ENCODE measurements around the gene TPM4.
A peak's percentile ranks its signal among the peaks of the same experiment; 100 is the strongest.

The TPM4 gene

DNA sequence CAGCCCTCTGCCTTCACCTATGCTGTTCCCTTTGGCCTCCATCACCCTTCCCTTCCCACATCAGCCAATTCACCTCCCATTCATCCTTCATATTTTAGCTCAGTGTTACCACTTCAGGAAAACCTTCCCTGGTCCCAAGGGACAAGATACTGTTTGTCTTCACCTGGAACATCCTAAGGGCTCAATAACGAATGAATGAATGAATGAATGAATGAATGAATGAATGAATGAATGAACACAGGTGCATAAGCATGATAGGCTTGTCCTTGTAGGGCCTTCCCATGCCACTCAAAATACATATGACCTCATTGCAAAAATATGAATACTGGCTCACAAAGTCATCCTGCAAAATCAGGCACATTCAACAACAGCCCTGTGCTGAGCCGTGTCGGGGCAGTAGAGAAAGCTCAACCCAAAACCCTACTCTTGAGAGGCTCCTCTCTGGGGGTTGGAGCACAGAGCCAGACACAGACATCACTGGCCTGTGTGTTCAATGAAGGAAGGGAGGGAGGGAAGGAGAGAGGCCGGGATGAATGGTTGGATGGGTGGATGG lies 33.7 kb upstream of the TPM4 start:
- DNase-seq, result no peak

DNA sequence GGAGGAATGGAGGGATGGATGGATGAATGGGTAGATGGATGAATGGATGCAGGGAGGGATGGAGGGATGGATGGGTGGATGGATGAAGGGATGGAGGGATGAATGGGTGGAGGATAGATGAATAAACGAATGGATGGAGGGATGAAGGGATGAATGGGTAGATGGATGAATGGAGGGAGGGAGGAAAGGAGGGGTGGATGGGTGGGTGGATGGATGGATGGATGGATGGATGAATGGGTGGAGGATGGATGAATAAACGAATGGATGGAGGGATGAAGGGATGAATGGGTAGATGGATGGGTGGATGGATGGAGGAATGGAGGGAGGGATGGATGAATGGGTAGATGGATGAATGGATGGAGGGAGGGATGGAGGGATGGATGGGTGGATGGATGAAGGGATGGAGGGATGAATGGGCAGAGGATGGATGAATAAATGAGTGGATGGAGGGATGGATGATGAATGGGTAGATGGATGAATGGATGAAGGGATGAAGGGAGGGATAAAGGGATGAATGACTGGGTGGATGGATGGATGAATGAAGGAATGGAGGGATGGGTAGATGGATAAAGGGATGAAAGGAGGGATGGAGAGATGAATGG lies 33.0 kb upstream of the TPM4 start:
- DNase-seq, result no peak

DNA sequence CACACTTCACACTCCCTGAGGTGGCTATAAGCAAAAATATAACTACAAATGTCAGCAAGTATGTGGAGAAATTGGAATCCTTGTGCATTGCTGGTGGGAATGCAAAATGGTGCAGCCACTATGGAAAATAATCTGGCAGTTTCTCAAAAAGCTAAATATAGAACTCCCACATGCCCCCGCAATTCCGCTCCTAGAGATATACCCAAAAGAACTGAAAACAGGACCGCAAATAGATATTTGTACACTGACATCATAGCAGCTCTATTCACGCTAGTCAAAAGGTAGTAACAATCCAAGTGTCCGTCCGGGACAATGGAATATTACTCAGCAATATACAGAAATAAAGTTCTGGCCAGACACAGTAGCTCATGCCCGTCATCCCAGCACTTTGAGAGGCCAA lies 31.5 kb upstream of the TPM4 start:
- DNase-seq, result no peak

DNA sequence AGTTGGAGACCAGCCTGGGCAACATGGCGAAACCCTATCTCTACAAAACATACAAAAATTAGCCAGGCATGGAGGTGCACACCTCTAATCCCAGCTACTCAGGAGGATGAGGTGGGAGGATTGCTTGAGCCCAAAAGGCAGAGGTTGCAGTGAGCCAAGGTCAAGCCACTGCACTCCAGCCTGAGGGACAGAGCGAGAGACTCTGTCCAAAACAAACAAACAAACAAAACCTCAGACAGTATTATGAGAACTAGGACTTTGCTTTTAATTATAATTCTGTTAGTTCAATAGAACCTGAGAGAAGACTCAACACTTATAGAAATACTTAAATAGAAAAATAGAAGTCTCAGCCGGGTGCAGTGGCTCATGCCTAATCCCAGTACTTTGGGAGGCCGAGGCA lies 31.1 kb upstream of the TPM4 start:
- DNase-seq, result no peak

DNA sequence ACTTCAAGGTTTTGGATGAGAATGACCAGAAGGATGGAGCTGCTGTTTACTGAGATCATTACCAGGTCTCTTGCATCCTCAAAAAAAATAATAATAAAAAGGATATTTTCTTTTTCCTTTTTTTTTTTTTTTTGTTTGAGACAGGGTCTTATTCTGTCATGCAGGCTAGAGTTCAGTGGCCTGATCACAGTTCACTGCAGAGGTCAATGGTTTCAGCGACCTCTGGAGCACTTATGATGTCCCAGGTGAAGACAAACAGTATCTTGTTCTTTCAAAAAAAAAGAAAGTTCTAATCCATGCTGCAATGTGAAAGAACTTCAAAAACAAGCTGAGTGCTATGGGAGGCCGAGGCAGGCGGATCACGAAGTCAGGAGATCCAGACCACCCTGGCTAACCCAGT lies 30.4 kb upstream of the TPM4 start:
- no peak for DNase-seq

DNA sequence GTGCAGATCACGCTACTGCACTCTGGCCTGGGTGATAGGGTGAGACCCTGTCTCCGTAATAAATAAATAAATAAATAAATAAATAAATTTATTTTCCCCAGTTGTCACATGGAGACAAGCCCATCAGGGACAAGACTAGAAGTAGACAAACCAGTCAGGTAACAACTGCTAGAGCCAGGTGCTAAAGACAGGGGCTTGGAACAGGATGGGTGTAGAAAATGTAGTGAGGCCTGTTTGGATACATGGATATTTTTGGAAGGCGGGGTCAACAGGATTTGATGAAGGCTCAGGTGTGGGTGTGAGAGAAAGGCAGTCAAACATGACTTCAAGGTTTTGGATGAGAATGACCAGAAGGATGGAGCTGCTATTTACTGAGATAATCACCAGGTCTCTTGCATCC lies 27.7 kb upstream of the TPM4 start:
- DNase-seq, result no peak

DNA sequence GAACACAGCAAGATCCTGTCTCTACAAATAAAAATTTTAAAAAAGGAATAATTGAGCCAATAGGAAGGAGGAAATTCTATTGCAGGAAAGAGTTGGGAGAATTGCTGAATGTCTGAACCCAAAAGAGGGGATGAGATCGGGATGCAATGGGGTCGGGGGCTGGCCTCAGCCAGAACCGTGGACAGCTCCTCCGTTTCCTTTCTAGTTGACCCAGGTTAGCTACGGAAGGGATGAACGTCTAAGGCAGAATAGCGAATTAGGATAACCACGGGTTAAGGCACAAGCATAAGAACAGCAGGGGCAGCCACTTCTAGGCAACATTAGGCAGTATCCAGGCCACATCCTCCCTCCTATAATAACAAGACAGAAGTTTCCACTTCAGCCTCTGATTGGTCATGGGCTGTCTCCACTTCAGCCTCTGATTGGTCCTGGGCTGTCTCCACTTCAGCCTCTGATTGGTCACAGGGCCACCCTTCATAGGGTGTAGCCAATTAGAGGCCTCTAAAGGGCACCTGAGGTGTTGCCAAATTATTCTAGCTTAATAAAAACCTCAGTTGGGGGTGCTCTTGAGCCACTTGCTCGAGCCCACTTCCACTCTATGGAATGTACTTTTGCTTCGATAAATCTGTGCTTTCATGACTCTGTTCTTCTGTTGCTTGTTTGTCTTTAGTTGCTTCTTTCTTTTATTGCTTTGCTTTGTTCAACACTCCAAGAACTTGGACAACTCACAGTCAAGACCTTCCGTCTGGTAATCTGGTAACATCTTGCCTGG lies 24.9 kb upstream of the TPM4 start:
- no peak for DNase-seq

DNA sequence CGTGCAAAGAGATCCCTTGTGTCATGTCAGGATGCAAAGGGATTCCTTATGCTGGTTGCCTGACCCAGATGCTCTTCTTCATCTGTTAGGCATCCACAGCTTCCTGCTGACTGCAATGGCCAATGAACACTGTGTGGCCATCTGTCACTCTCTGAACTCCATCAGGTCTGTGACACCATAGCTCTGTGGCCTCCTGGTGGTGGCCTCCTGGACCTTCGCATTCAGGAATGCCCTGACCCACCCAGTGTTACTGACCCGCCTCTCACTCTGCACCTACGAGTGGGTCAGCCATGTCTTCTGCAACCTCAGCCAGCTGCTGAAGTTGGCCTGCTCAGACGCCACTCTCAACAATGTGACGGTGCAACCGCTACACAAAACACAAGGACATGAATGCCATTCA lies 23.9 kb upstream of the TPM4 start:
- no peak for DNase-seq

DNA sequence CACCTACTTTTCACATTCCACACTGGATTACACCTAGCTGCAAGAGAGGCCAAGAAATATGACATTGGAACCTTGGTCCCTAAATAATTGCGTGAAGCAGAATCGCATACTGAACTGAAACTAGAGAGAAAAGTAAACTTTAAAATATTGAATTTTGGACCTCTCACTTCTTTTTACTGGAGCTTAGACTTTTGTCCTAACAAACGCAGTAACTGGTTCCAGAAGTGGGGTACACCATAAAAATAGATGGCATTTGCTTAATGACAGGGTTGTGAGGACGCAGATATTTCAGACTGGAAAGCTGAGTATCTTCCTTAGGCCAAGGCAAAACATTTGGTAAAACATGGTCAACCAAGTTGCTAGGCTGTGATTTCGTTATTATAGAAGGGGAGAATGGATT lies 19.2 kb upstream of the TPM4 start:
- DNase-seq, result no peak

DNA sequence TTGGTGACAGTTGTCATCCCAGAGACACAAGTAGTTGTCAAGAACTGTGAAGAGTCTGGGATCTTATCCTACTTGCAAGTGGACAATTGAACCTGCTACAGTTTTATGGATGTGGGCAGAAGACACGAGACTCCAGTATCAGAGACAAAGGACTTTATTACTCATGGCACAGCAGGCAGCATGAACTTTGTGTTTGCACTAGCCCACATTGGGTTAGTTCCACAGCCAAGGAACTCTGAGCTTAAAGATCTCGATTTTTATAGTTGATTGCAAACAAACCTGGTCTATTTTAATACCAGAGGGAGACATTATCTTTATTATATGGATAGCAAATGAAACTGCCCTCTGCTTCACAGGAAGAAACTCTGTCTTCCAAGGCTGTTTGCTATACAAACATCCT lies 16.0 kb upstream of the TPM4 start:
- no peak for DNase-seq

DNA sequence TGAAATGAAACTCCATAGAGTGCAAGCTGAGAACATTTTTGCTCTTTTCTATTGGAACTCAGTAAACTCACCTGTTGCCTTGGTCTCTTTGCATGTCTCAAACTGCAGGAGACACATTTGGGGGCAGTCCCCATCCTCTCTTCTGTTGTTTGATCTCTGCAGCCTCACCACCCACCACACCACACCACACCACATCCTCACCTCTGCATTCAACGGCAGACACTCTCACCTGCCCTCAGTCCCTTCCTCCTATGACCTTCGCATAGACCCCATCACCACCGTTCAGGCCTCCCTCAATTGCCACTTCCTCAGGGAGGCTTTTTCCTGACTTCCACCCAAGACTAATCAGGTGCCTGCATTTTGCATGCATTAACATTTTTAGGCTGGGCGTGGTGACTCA lies 14.4 kb upstream of the TPM4 start:
- no peak for DNase-seq

DNA sequence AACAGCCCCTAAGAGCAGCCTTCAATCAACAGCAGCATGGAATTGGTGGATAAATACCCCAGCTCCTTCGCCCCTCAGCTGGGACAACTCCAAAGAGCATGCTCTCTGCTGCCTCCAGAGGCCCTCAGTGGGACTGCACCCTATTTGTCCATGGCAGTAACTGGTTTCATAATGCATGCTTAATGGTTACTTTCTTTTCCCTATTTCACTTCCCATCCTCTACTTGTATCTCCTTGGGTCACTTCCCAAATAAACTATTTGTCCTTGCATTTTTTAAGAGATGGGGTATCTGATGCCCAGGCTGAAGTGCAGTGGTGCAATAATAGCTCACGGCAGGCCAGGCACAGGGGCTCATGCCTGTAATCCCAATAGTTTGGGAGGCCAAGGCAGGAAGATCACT lies 13.5 kb upstream of the TPM4 start:
- peak; percentile 18 for DNase-seq

DNA sequence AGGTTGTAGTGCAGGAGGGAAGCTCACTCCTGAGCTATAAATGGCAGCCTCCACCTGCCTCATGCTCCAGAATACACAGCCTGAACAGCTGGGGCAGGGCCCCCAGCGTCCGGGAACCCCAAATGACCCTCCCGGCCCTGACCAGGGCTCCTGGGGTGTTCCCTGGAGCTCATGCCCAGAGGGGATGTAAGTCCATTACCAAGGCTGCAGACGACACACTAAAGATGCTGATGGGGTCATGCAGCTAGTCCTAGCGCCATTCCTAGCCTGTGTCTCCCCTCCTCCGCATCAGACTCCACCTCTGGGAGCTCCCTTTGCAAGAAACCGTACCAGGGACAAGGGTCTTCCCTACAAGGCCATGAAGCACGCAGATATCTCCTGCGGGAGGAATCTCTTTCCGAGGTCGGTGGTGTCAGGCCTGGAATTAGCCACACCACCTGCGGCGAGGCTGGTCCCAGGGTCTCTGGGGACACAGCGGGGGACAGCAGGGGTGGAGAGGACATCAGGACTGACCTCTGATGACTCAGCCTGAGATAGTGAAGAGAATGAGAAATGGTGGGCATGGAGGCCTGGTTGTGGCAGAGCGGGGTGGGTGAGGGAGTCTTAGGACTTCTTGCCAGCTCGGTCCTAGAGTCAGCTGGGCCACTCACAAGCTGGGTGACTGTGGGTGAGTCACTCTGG lies 11.9 kb upstream of the TPM4 start:
- DNase-seq, result no peak

DNA sequence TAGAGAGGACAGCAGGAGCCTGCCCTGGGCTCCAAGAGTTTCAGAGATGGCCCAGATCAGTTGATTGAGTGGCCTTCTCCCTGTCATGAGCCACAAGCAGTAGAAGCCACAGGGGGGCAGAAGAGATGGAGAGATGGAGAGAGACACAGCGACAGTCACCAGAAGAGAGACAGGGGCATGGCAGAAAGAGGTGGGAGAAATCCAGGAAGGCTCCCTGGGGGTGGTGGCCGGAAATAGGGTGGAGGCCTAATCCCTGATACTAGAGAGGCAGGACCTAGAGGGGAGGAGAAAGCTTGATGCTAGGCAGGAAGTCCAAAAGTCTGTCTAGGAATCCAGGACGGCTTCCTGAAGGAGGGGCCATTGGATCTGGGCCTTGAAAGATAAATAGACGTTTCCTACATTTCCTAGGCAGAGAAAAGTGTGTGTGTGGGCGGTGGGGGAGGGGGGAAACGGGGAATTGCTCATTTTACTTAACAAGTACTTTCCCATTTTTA lies 9.6 kb upstream of the TPM4 start:
- DNase-seq, result no peak

DNA sequence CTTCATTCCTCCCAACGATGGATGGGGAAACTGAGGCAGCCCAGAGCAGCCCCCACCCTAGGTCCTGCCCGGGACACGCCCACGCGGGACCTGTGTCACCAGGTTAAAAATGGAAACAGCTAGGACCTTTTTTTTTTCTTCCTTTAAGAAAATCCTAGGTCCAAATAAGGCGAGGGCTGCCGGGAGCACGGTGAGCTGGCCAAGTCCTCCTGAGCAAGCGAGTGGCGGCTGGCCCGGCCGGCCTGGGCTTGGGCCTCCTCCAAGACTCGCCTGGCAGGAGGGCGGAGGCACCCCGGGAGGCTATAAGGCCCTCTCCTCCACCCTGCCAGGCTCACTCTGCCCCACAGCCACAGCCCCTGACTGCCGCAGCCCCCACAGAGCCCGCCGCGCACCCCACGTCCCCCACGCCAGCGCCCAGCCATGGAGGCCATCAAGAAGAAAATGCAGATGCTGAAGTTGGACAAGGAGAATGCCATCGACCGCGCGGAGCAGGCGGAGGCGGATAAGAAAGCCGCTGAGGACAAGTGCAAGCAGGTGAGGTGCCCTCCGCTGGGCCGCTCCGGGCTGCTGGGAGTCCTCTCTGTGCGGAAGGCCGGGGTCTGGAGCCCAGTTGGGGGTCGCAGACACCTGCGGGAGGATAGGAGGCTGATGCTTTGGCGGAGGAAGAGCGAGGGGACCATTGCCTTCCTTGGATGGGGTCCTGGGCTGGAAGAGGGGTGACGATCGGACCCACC lies 8.9 kb upstream of the TPM4 start:
- no peak for DNase-seq

DNA sequence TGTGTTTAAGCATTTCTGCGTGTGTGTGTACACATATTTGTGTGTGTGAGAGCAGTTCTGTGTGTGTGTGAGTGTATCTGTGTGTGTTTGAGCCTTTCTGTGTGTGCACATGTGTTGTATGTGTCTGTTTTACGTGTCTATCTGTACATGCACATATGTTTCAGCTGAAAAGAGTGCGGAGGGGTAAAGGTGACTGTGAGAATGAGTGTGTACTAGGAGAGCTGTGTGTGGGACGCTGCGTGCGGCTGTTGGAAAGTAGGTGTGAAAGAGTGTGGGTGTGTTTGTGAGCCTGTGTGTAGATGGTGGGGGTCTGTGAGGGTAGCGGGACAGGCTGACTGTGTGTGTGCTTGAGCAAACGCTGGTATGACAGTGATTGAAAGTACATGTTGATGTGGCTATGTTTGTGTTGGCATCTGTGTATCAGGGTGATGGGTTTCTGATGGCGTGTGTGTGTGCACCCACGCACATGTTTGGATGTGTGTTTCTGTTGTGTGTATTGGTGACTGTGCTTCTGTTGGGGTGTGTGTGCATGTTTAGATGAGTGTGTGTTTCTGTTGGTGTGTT lies 7.5 kb upstream of the TPM4 start:
- DNase-seq, result no peak

DNA sequence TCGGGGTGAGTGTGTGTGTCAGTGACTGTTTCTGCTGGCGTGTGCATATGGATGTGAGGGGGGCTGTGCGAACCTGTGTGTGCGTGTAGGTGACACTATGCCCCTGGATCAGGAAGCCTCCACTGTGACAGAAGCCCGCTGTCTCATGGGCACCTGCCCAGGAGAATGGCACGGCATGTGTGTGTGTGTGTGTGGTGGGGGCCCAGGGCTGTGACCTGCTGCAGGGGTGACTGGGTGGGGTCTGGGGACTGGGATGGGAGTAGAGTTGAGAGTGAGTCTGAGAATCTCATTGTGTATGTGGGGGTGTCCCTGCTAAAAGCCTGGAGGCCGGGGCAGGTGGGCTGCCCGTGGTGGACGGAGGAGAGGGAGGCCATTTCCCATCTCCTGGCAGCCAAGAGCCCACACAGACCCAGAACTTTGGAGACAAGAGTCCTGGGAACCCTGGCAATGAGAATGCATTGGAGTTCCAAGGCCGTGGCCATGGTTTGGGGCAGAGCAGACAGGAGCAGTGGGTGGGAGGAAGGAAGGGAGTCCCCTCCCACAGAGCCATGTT lies 6.4 kb upstream of the TPM4 start:
- no peak for DNase-seq

DNA sequence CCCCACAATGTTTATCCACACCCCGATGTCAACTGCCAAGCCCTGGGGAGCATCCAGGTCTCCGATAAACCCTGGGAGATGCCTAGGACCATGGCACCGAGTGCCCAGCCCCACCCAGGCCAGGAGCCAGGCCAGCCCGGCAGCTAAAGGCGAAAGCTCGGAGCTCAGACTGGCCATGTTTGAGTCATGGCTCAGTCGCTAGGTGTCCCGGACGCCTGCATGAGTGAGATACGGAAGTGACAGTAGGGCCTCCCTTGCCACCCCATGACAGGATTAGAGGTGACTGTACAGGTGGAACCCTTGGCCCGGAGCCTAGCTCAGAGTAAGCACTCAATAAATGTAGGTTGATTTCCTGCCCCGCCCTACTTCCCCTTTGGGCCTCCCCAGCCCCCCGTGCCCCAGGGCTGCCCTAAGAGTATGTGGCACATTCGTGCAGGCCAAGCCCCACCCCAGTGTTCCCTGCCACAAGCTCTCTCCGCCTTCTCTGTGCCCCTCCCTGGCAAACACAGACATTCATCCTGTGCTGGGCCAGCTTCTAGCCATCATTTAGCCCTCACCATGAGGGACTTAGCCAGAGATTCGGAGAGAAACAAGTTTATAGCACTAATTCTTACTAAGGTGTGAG lies 5.8 kb upstream of the TPM4 start:
- no peak for DNase-seq

DNA sequence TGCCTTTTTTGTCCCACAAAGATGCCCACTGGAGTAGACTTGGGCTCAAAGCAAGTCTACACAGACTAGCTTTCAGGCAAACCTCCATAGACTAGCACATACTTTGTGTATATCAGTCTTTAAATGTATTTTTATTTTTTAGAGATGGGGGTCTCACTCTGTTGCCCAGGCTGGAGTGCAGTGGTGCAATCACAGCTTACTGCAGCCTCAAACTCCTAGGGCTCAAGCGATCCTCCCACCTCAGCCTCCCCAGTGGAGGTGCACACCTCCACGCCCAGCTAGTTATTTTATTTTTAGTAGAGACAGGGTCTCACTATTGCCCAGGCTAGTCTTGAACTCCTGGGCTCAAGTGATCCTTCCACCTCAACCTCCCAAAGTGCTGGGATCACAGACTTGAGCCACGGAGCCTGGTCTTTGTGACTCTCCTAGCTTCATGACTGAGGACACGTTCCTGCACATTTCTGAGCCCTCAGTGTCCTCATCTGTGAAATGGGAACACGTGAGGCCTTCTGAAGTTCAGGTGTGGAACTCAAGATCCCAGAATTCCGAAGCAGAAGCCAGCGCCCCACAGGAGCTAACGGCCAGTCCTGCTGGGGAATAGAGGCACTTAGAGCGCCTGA lies 5.1 kb upstream of the TPM4 start:
- no peak for DNase-seq

DNA sequence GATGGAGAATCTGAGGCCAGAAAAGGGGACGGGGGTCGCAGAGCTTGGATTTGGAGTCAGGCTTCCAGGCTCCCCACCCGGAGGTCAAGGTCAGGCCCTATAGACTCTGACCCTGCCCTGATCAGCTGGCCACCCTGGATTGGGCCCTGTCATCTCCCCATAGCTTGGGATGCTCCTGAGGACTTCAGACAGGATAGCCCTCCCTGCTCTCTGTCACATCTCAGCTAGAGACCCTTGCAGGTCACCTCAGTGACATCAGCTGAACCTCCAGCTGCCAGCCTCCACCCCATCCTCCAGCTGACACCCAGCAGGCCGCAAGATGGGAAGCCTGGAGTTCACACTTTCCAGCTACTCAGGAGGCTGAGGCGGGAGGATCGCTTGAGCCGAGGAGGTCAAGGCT lies 2.8 kb upstream of the TPM4 start:
- DNase-seq, result no peak

DNA sequence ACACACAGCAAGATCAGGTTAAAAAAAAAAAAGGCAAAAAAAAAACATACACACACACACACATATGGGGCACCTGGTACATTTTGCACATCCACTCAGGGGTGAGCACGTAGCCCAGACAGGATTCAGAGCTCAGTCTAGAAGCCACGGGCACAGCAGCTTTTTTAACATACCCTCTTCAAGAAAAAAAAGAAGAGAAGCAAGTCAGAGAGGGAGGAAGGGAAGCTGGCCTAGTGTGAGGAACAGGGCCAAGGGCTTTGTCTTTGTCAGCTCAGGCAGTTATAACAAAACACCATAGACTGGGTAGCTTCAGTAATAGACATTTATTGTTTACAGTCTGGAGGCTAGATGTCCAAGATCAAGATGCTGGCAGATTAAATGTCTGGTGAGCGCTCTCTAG lies 2.3 kb upstream of the TPM4 start:
- DNase-seq, result no peak

Measured in NCI-H1694 (cell line).